Measurements from ENCODE around the gene CARM1. TPM values are rescaled to one million over a fixed set of nuclear protein-coding genes. Genes with fewer than 3 reads are reported as not detected.

The CARM1 gene
- total and polyA plus RNA-seq, 2 donors (not counting 1 experiment from before 2014, with no cell fraction given), result 33.0 to 34.3 TPM

- H3K27me3 ChIP-seq (replicated peaks in 1 of 4; ENCODE audit: control extremely low read depth in 1 of 4, control insufficient read depth in 3 of 4, insufficient read depth in 4 of 4, low read length in 3 of 4), result no peaks in the 10 kb centered on the region
- peaks cover under 1 to 21% of the 10 kb centered on the region in 2 donors for H3K4me1 ChIP-seq (ENCODE audit: control insufficient read depth in 2 of 2, insufficient read depth in 2 of 2, low read length in 2 of 2)
- no peak for ATAC-seq (ENCODE audit: low read depth)
- Mint-ChIP-seq H3K4me1 (peaks cover 19% of the 10 kb centered on the region), H3K27me3 (no peaks in the 10 kb centered on the region), H3K27ac (no peak overlapping the region), H3K4me3 (no peak overlapping the region), H3K9me3 (ENCODE audit: insufficient read depth) (no peaks in the 10 kb centered on the region)
- no peak for TF ChIP-seq CTCF (IDR thresholded peaks at IDR 0.05)
- no peak for TF ChIP-seq EZH2 (IDR thresholded peaks at IDR 0.05; ENCODE audit: borderline replicate concordance, insufficient read depth, low read depth, low read length, poor library complexity, severe bottlenecking)
- no peak overlapping the region for H3K4me2 ChIP-seq (replicated peaks; ENCODE audit: low read depth, low read length, poor library complexity, severe bottlenecking)
- intact Hi-C loops (cut with micrococcal nuclease), result no loop called here
- no peak overlapping the region for H3K9ac ChIP-seq (ENCODE audit: low read length)
- H3K9me3 ChIP-seq (ENCODE audit: control extremely low read depth in 1 of 3, control insufficient read depth in 2 of 3, insufficient read depth in 1 of 3, low read length in 2 of 3), result peaks cover 0 to 5% (median 0%) of the 10 kb centered on the region in 3 donors
- 93% methylated on average over 9 of the region's 9 CpGs for WGBS (ENCODE audit: insufficient coverage)
- H4K20me1 ChIP-seq (ENCODE audit: control insufficient read depth, insufficient read depth, low read length, poor library complexity, severe bottlenecking), result peaks cover 74% of the 10 kb centered on the region
- ChIA-PET POLR2A (no interaction called here), CTCF (no interaction called here)
- DNase-seq, result no peak
- no peaks in the 10 kb centered on the region for H3K36me3 ChIP-seq (replicated peaks in 1 of 2; ENCODE audit: control extremely low read depth in 1 of 2, control insufficient read depth in 1 of 2, extremely low read depth in 1 of 2, insufficient read depth in 2 of 2, low read length in 1 of 2)
- H3K27ac ChIP-seq (ENCODE audit: low read length in 2 of 2), result no peak overlapping the region
- no peak overlapping the region for H2AFZ ChIP-seq (ENCODE audit: insufficient read depth, low read depth, low read length, poor library complexity, severe bottlenecking)
- H3K4me3 ChIP-seq (ENCODE audit: control extremely low read depth in 1 of 5, extremely low read depth in 1 of 5, insufficient read depth in 1 of 5, low read depth in 2 of 5, low read length in 4 of 5), result no peak overlapping the region
- H3K79me2 ChIP-seq (ENCODE audit: control insufficient read depth, insufficient read depth, low read length), result peaks cover 92% of the 10 kb centered on the region
Measured at GRCh38 chr19:10882108-10882457, 10.7 kb downstream of the CARM1 start.

- DNase-seq (no peak), ATAC-seq (ENCODE audit: low read depth) (no peak)
- intact Hi-C loops (cut with micrococcal nuclease), result no loop called here
- TF ChIP-seq CTCF (IDR thresholded peaks at IDR 0.05) (no peak), EZH2 (IDR thresholded peaks at IDR 0.05; ENCODE audit: borderline replicate concordance, insufficient read depth, low read depth, low read length, poor library complexity, severe bottlenecking) (no peak)
- ChIA-PET POLR2A (no interaction called here), CTCF (interaction anchor here (0.7 kb wide), 1 partner anchor 423 kb away, joined by 3 read pairs; no protein-coding TSS in a partner anchor)
- Histone ChIP-seq H3K27me3 (replicated peaks in 1 of 4; ENCODE audit: control extremely low read depth in 1 of 4, control insufficient read depth in 3 of 4, insufficient read depth in 4 of 4, low read length in 3 of 4) (no peaks in the 10 kb centered on the region), H3K79me2 (ENCODE audit: control insufficient read depth, insufficient read depth, low read length) (peaks cover 91% of the 10 kb centered on the region), H3K4me3 (ENCODE audit: control extremely low read depth in 1 of 5, extremely low read depth in 1 of 5, insufficient read depth in 1 of 5, low read depth in 2 of 5, low read length in 4 of 5) (no peak overlapping the region), H3K9me3 (ENCODE audit: control extremely low read depth in 1 of 3, control insufficient read depth in 2 of 3, insufficient read depth in 1 of 3, low read length in 2 of 3) (peaks cover 0 to 1% (median 0%) of the 10 kb centered on the region in 3 donors), H3K36me3 (replicated peaks in 1 of 2; ENCODE audit: control extremely low read depth in 1 of 2, control insufficient read depth in 1 of 2, extremely low read depth in 1 of 2, insufficient read depth in 2 of 2, low read length in 1 of 2) (no peaks in the 10 kb centered on the region), H4K20me1 (ENCODE audit: control insufficient read depth, insufficient read depth, low read length, poor library complexity, severe bottlenecking) (peaks cover 88% of the 10 kb centered on the region), H3K4me2 (replicated peaks; ENCODE audit: low read depth, low read length, poor library complexity, severe bottlenecking) (no peak overlapping the region), H3K27ac (ENCODE audit: low read length in 2 of 2) (no peak overlapping the region), H2AFZ (ENCODE audit: insufficient read depth, low read depth, low read length, poor library complexity, severe bottlenecking) (no peak overlapping the region), H3K4me1 (ENCODE audit: control insufficient read depth in 2 of 2, insufficient read depth in 2 of 2, low read length in 2 of 2) (peaks cover 0 to 9% of the 10 kb centered on the region in 2 donors), H3K9ac (ENCODE audit: low read length) (no peak overlapping the region)
- no peaks in the 10 kb centered on the region for H3K27me3 Mint-ChIP-seq
- H3K9me3 Mint-ChIP-seq (ENCODE audit: insufficient read depth), result no peaks in the 10 kb centered on the region
- H3K4me1 Mint-ChIP-seq, result peaks cover 12% of the 10 kb centered on the region
- no peak overlapping the region for H3K27ac Mint-ChIP-seq
- 100% methylated on average over 2 of the region's 2 CpGs for WGBS (ENCODE audit: insufficient coverage)
- H3K4me3 Mint-ChIP-seq, result no peak overlapping the region
Measured at GRCh38 chr19:10884274-10884673, 12.9 kb downstream of the CARM1 start.
